ENCODE measurements around the gene MGMT. TPM values are rescaled to one million over a fixed set of nuclear protein-coding genes. Genes with fewer than 3 reads are reported as not detected.

MGMT gene
- total and polyA plus RNA-seq, 2 donors from 2014 or later: 25.9 to 70.0 TPM

GRCh38 chr10:129655679-129656031, 188.6 kb downstream of the MGMT start:
- no peak overlapping the region for H3K9ac ChIP-seq (ENCODE audit: low read length in 3 of 3)
- FAIRE-seq (no peak), DNase-seq (no peak)
- no peak overlapping the region for H3K4me3 ChIP-seq (ENCODE audit: low read length in 3 of 3)
- no peaks in the 10 kb centered on the region for H3K9me3 ChIP-seq (ENCODE audit: control insufficient read depth in 2 of 3, insufficient read depth in 1 of 3, low read length in 3 of 3)
- H3K36me3 ChIP-seq (ENCODE audit: control insufficient read depth in 2 of 3, insufficient read depth in 3 of 3, low read length in 3 of 3): no peaks in the 10 kb centered on the region
- TF ChIP-seq CTCF (IDR thresholded peaks at IDR 0.05; ENCODE audit: borderline replicate concordance, extremely low read depth, insufficient read depth): no peak
- no peaks in the 10 kb centered on the region for H3K4me1 ChIP-seq (ENCODE audit: control insufficient read depth in 2 of 3, insufficient read depth in 2 of 3, low read depth in 1 of 3, low read length in 3 of 3)
- intact Hi-C loops (cut with DNase I): no loop called here
- H3K27me3 ChIP-seq (ENCODE audit: control insufficient read depth, insufficient read depth, low read length): no peaks in the 10 kb centered on the region
- no peak overlapping the region for H3K27ac ChIP-seq (ENCODE audit: low read depth in 2 of 2, low read length in 2 of 2)

GRCh38 chr10:129656642-129657041, 189.6 kb downstream of the MGMT start:
- intact Hi-C loops (cut with DNase I): no loop called here
- Histone ChIP-seq H3K9me3 (ENCODE audit: control insufficient read depth in 2 of 3, insufficient read depth in 1 of 3, low read length in 3 of 3) (no peaks in the 10 kb centered on the region), H3K27me3 (ENCODE audit: control insufficient read depth, insufficient read depth, low read length) (no peaks in the 10 kb centered on the region), H3K9ac (ENCODE audit: low read length in 3 of 3) (no peak overlapping the region), H3K4me1 (ENCODE audit: control insufficient read depth in 2 of 3, insufficient read depth in 2 of 3, low read depth in 1 of 3, low read length in 3 of 3) (no peaks in the 10 kb centered on the region), H3K4me3 (ENCODE audit: low read length in 3 of 3) (no peak overlapping the region), H3K27ac (ENCODE audit: low read depth in 2 of 2, low read length in 2 of 2) (no peak overlapping the region), H3K36me3 (ENCODE audit: control insufficient read depth in 2 of 3, insufficient read depth in 3 of 3, low read length in 3 of 3) (no peaks in the 10 kb centered on the region)
- DNase-seq (no peak), FAIRE-seq (no peak)
- TF ChIP-seq CTCF (IDR thresholded peaks at IDR 0.05; ENCODE audit: borderline replicate concordance, extremely low read depth, insufficient read depth): no peak

DNA sequence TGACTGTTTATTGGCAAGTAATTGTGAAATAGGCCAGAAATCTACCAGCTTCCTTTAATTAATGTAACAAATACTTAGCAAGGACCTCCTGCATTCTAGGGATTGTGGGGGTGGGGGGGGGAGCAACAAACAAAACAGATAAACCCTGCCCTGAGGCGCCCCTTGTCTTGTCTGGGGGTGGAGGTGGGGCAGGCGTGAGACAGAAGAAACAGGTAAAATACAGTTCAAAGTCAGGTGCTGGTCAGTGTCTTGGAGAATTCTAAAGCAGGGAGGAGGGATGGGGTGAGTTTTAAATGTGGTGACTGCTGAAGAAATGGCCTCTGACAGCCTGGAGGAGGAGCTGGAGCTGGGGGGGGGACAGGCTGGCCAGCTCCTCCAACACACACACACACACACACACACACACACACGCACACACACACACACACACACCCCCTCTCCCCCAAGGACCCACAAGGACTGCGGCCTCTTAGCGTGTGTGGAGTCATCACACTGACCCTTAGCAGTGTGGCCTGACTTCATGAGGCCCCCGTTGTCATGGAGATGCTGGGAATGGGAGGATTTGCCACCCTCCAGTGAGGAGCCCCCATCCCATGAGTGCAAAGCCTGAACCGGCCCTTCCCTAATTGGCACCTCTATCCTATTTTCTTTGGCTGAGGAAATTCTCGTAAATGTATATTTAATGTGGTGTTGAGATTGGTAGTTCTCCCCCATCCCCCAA, 190.4 kb downstream of the MGMT start:
- Histone ChIP-seq H3K4me1 (ENCODE audit: control insufficient read depth in 2 of 3, insufficient read depth in 2 of 3, low read depth in 1 of 3, low read length in 3 of 3) (no peaks in the 10 kb centered on the region), H3K9ac (ENCODE audit: low read length in 3 of 3) (no peak overlapping the region), H3K27ac (ENCODE audit: low read depth in 2 of 2, low read length in 2 of 2) (no peak overlapping the region), H3K4me3 (ENCODE audit: low read length in 3 of 3) (no peak overlapping the region), H3K9me3 (ENCODE audit: control insufficient read depth in 2 of 3, insufficient read depth in 1 of 3, low read length in 3 of 3) (no peaks in the 10 kb centered on the region), H3K36me3 (ENCODE audit: control insufficient read depth in 2 of 3, insufficient read depth in 3 of 3, low read length in 3 of 3) (no peaks in the 10 kb centered on the region), H3K27me3 (ENCODE audit: control insufficient read depth, insufficient read depth, low read length) (no peaks in the 10 kb centered on the region)
- no peak for DNase-seq
- intact Hi-C loops (cut with DNase I): no loop called here
- no peak for TF ChIP-seq CTCF (IDR thresholded peaks at IDR 0.05; ENCODE audit: borderline replicate concordance, extremely low read depth, insufficient read depth)
- FAIRE-seq: no peak
